GM18858 (cell line): ENCODE measurements around the gene DDR1.

Experiments
- ATAC-seq: cut with Tn5 transposase; IDR thresholded peaks from one replicate; pipeline ENCODE4 v1.9.1; 2021; ENCODE audit not compliant: unreplicated experiment

DDR1 gene

DNA sequence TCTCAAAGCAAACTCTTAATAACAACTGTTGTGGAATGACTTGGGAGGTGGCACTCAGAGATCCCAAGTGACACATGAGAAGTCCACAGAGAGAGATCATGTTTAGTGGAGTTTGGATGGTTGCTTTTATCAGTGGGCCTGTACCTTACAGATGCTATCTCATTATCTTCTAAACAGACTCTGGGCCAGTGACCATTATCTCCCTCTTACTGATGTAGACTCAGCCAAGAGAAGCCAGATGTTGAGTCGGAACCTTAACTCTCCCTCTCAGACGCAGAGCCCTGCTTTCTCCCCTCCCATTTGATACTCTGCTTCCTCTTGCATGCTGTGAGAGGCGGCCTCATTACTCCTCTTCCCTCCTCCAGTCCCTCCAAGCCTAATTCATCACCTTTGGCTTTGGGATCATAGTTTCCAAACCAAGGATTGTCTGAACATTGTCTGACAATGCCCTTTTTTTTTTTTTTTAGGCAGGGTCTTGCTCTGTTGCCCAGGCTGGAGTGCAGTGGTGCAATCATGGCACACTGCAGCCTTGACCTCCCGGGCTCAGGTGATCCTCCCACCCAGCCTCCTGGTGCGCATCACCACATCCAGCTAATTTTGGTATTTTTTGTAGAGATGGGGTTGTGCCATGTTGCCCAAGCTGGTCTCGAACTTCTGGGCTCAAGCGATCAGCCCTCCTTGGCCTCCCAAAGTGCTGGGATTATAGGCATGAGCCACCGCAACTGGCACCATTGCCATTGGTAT is 4.5 kb upstream of the DDR1 start:
- ATAC-seq: no peak

DNA sequence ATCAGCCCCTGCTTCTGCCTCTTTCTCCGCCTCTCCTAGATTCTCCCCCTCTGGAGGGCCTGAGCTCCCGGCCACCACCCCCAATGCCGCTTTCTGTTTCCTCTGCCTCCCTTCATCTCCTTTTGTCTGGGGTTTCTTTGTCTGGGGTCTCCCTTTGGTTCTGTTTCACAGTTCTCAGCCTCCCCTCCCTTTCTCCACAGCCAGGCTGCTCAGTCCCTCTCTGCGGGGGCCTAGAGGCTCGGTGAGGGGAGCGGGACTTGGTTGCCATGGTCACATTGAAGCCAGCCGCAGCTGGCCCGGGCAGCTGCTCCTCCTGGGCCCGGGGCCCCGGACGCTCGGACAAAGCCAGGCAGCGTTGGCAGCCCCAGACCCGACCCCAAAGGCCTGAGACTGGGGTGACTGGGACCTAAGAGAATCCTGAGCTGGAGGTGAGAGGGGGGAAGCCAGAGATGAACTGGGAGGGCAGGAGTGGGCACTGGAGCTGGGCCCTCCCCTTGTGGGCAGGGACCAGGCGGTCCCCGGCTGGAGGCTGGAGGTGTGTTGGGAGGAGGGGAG is 3.5 kb upstream of the DDR1 start:
- ATAC-seq: no peak

DNA sequence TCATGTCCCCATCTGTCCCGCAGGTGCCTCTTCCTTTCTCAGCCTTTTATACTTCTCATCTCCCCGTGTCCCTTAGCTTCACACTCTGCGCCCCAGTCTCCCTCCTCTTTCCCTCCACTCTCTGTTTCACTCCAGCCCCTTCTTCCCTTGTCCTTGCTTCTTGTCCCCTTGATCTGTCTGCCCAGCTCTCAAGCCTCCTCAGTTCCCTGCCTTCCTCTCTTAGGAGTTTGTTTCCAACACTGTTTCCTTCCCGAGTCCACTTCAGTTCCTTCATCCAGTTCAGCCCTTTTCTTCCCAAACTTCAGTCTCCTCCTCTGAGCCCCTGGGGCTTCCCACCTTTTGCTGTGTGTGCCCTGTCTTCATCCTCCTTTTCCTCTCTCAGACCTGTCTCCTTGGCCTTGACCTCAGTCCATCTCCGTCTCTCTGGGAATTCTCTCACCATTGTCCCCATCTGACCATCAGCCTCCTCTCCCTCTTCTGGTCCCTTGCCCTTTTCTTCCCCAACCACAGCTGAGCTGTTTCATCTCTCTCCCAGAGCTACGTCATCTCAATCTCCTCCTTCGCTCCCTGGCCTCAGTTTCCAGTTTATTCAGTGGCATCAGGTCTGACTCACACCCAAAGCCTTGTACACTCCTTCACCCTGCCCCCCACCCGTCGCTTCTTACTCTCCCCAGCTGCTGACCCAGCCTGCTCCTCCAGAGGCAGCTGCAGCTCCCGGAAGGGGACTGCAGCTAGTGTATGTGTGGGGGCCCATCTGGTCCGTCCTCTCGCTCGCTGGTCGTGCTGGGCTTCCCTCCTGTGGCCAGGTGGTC is 2.7 kb upstream of the DDR1 start:
- no peak for ATAC-seq

DNA sequence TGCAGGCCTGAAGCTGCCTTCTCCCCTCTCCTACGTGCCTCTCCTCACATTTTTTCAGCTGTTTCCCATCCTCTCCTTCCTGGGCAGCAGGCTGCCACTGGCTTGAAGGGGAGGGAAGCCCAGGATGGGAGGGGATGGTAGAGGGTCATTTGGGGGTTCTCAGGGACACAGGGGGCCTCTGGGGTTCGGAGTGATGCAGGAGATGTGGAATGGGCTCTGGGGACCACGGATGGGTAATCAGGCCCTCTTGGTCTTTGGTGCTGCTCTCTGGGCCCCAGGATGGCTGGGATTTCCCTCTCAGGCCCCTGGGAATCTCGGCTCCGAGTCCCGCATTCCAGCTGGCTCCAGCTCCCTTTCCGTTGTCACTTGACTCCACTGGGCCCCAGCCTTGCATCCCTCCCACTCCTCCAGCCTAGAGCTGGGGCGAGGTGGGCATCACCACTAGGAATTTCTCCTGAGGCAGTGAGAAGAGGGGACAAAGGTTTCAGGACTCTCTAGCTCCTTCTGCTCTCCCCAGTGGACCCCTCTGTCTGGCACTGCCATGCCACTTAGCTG is 2.0 kb upstream of the DDR1 start:
- ATAC-seq: no peak

DNA sequence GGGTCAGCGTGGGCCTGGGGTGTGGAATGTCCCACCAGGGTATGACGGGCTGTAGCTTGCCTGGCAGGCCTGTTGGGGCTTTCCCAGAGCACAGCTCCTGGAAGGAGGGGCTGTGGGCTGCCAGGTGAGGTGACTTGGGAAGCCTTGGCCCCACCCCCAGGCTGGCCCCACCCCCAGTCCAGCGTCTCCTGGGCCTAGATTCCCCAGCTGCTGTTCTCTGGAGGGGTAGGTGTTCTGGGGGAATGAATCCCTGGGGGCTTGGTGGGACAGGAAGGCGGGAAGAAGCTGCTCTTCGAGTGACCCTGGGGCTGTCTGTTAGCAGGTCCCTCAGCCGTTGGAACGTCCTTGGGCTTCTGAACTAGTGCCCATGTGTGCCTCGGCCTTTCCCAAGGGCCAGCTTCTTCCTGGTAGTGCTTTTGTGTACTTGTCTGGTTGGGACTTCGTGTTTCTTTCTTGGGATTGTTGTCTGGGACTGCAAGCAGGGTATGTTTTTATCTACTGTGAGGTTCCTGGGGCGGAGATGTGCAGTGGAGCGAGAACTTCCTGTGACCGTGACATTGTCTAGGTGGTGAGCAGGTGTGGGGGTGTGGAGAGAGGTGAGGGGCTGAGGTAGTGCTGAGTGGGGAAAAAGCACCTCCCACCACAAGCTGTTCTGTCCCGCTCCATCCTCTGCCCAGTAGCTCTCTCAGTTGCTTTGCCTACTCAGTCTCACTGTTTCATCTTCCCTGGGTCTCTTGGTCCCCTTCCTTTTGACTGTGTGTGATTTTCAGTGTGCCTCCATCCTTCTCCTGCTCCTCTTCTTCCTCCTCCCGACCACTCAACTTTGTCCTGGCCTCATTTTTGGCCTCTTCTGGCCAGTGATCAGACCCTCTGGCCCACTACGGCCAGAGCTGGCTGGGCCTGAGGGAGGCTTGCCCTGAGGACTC is 1.3 kb upstream of the DDR1 start:
- ATAC-seq: no peak

DNA sequence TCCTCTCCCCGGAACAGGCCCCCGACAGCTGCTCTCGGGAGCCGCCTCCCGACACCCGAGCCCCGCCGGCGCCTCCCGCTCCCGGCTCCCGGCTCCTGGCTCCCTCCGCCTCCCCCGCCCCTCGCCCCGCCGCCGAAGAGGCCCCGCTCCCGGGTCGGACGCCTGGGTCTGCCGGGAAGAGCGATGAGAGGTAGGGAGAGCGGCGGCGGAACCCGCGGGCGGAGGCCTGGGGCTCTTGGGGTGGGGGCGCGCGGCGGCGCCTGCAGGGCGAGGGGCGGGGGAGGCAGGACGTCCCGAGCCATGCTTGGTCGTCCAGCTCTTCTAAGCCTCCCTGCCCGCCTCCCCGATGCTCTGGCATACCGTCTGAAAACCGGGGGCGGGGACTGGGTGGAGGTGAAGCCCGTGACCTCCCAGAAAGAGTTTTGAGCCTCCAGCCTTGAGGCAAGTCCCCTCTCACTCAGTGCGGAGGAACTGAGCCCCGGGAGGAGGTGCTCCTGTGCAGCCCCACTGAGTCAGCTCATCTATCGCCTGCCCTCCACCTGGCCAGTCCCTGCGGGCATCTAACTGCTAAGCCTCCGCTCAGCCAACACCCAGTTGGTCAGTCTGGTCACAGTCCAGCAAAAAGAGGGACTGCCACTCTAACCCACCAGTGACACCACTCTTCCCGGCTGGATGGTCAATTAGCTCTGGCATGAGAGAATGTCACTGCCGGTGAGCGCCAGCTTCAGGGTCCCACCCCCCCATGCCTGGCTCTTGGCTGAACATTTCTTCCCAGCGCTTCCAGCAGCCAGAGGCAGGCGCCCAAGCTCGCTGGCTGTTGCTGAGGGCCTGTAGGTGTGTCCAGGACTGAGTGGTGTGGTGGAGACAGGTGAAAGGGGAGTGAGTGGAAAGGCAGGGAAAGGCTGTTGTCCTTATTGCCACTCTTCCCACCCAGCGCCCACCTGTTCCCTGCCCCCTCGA is 482 bp downstream of the DDR1 start:
- ATAC-seq: no peak

DNA sequence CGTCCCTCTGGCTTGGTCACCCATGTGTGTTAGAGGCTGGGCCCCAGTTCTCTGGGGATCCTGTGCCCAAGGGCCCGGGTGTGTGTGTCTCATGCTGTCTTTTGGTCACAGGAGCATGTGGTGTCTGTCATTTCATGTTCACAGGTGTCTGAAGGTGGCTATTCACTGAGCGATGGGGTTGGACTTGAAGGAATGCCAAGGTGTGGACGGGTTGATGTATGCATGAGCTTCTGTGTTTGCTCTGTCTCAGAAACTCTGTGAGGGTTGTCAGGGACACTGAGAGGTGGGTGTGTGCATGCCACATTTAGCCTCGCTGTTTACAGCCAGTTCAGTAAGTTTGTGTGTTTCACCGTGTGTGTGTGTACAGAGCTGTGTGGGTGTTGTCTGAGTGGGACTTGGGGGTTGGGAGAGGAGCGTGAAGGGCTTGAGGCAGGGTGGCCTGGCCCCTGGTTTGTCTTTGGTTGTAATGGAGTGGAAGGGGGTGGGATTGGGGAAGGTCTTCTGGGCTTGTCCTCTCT is 1.2 kb downstream of the DDR1 start:
- ATAC-seq: no peak

DNA sequence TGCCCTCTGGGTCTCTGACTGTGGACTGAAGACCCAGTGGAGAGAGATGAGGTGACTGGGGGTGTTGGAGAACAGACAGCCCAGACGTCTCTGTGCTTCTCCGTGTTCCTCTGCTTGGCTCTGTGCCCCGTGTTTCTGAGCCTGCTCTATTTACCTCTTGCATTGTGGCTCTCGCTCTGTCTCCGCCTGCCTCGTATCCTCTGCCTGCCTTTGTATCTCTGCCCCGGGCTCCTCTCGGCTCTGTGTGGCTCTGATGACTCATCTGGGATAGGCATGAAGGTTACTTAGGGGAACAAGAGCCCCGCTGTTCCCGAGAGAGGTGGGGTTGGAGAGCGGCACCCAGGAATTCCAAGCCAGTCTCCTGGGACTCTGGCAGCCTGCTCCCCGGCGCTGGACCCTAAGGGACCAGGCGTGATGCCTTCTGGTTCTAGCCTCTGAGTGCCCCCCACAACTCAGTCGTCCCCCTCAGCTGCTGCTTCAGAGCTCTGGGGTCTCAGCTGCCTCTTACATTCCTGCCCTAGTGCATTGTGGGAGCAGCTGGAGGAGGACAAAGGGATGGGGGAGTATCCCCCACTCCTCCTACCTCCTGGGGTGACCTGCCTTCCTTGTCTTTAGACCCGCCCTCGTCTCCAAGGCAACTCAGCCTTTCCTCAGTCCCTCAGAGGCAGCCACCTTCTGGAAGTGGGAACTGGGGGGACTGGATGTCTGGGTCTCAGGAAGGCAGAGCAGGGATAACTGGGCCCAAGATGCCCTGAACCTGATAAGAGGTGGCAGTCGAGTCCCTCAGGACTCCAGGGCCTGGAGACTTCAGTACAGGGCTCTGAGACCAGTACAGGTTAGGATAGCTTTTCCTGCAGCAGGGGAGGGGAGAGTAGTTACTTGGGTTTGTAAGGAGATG is 1.9 kb downstream of the DDR1 start:
- no peak for ATAC-seq

DNA sequence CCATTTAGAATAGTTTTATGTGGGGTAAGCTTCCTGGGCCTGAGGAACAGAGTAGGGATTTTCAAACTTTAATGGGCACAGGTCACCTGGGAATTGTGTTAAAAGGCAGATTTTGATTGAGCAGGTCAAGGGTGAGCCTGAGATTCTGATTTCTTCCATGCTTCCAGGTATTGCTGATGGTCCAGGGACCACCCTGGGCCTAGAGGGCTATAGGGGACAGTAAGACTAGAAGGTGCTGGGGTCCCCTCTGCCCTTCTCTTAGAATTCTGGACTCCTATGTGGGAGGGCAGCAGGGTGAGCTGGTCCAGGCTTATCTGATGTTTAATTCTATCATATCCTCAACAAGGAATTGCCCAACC is 2.6 kb downstream of the DDR1 start:
- no peak for ATAC-seq

DNA sequence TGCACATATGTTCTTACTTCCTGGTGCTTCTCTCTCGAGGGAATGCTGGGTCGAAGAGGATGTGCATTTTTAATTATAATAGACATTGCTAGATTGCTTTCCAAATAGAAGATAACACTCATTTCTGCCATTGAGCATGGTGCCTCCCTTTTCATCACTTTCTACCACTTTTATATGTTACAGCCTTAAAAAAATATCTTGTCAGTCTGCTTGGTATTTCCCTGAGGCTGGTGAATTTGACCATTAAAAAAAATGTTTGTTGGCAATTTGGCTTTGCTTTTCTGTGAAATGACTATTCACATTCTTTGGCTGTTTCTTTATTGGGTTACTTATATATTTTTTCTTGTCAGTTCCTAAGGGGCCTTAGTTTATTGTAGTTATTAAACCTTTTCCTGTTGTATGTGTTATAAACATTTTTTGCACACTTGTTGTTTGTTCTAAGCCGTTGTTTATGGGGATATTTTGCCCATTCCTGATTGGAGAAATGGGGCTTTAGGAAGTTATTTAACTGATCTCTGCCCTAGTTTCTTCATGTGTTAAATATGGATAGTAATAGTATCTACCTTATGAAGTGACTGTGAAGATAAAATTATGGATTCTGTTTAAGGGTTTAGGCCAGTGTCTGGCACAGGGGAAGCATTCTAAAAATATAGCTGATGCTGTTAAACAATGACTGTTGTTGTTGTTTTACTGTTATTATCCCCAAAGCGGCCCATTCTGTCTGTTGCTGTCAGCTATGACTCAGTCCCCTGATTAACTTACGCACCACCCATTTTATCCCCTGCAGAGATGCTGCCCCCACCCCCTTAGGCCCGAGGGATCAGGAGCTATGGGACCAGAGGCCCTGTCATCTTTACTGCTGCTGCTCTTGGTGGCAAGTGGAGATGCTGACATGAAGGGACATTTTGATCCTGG is 3.8 kb downstream of the DDR1 start:
- ATAC-seq: no peak

DNA sequence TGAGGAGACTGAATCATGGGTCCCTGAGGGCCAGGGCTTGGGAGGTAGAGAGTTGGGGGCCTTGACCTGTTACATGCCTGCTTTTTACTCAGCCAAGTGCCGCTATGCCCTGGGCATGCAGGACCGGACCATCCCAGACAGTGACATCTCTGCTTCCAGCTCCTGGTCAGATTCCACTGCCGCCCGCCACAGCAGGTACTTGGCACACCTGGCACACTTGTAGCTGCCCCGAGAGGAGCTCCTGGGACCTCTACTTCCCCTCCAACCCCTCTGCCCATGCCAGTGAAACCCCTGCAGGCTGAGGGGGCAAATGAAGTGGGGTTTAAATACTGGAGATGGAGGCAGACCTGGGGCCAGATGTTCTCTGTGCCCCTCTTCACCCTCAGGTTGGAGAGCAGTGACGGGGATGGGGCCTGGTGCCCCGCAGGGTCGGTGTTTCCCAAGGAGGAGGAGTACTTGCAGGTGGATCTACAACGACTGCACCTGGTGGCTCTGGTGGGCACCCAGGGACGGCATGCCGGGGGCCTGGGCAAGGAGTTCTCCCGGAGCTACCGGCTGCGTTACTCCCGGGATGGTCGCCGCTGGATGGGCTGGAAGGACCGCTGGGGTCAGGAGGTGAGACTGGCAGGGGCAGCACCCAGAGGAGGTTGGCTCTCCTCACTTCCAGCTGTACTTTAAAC is 4.6 kb downstream of the DDR1 start:
- no peak for ATAC-seq

DNA sequence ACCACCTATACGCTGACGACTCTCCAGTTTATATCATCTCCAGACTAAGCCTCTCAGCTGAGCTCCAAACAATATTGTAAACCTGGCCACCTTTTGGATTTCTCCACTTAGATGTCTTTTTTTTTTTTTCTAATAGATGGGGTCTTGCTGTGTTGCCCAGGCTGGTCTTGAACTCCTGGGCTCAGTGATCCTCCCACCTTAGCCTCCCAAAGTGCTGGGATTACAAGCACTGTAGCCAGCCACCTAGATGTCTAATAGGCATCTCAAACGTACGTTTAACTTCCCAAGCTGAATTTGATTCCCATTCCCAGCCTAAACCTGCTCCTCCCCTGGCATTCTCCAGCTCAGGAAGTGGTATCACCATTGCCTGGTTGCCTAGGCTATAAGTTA is 5.2 kb downstream of the DDR1 start:
- ATAC-seq: no peak

DNA sequence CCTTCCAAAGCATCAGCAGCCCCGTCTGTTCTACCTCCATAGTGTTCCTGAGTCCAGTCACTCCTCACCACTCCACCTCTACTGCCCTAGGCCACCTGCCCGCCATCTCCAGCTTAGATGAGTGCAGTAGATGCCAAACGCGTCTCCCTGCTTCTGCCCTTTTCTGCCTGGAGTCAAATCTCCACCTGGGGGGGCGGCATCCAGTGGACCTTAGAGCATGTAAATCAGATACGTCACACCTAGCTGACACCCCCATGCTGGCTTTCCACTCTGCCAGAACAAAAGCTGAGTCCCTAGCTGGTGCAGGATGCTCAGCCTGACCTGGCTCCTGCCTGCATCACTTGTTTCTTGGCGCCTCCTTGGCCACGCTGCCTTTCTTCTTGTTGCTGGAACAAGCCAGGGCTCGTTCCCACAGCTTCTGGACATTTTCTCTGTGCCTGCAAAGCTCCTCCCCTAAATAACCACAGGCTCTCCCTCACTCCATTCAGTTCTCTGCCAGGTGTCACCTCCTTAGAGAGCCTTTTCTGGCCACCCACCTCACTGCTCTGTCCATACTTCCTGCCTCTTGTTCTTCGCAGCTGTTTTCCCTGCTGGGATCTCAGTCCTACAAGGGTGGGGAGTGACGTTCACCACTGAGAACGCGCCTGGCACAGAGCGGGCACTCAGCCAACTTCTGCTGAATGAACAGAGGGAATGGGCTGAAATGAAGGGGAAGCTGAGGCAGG is 5.8 kb downstream of the DDR1 start:
- no peak for ATAC-seq

DNA sequence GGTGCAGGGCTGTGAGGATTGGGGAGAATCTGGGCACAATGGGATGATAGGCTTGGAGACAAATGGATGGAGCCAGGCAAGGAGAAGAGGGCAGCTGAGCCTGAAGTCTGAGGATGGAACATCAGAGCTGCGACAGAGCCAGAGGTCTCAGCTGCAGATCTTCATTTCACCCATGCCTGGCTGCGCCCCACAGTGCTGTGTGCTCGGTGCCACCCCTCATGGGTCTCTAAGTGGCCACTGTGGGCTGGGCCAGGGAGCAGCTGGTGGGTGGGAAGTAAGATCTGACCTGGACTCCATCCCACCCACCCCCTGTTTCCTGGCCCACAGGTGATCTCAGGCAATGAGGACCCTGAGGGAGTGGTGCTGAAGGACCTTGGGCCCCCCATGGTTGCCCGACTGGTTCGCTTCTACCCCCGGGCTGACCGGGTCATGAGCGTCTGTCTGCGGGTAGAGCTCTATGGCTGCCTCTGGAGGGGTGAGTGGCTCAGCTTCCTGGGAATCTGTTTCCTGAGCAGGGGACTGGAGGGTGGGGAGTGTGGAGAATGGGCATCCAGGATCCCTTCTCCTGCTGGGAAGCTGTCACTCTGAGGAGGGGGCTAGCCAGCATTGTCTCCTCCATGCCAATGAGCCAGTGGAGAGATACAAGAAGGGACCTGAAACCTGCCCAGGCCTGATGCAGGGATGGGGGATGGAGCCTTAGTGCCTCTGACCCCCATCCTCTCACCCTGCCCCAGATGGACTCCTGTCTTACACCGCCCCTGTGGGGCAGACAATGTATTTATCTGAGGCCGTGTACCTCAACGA is 6.5 kb downstream of the DDR1 start:
- no peak for ATAC-seq

DNA sequence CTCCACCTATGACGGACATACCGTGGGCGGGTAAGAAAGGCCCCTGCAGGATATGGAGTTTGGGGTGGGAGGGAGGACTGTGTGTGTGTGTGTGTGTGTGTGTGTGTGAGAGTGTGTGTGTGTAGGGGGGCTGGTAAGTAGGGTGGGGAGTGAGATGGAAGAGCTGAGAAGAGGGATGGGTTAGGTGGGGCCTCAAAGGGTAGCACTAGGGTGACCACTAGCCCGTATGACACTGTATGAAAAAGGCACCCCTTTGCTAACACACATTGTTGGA is 7.1 kb downstream of the DDR1 start:
- ATAC-seq: no peak
